K562 (cell line): ENCODE data around the gene VDAC1. TPM values are rescaled to one million over a fixed set of nuclear protein-coding genes. Genes with fewer than 3 reads are reported as not detected.

Source experiments
- ATAC-seq: fragments of 200-7000 bp; cut with Tn5 transposase; 3 replicates; pipeline ENCODE4 v1.9.1; 2020; ENCODE audit warnings: moderate library complexity
- BruUV-seq: library from RNA; stranded (reverse); fragments of 400-500 nt; replicated peaks from 2 replicates; lab custom pipeline; 2021; lab: Mats Ljungman, UMichigan
- CTCF ChIA-PET: fragments of 300-600 bp; formaldehyde crosslinking; extraction: SDS; loops from one replicate; lab custom pipeline; 2021; ENCODE audit warnings: low intra/inter-chr PET ratio; lab: Yijun Ruan, JAX
- POLR2A ChIA-PET: fragments of 300-600, 350-650 bp; sonication (Branson Sonifier 250); formaldehyde crosslinking; extraction: SDS; loops from one replicate; lab custom pipeline; 2021; ENCODE audit warnings: antibody characterized with exemption, inconsistent platforms; lab: Yijun Ruan, JAX
- DNase-seq, 4 experiments: peaks; one replicate each; pipeline versions ENCODE4 v3.0.0 to v3.0.0-alpha.2; 2011 to 2018; ENCODE audit warnings: low spot score in 3 of 4, mixed read lengths in 3 of 4; ENCODE audit errors: extremely low read depth in 1 of 4
- FAIRE-seq: peaks from 2 replicates; lab custom pipeline; 2011; peaks lifted over from hg19 to GRCh38; lab: Jason Lieb, UNC
- H2AFZ ChIP-seq: 2 replicates; pipeline ENCODE4 v1.6.0; 2011; ENCODE audit warnings: low read depth, low read length, control low read depth, inconsistent platforms
- H3K27ac ChIP-seq: fragments of 200-600 bp; 3 replicates; pipeline ENCODE4 v1.8.0; 2011; ENCODE audit warnings: low read depth, mild to moderate bottlenecking, control low read depth, inconsistent platforms, low read length, moderate library complexity, mixed read lengths; ENCODE audit errors: extremely low read depth
- H3K27me3 ChIP-seq, 2 experiments: fragments of 300-600 bp in 1 of 2; 2 replicates in 1 of 2; 3 replicates in 1 of 2; pipeline versions ENCODE4 v1.6.0 to v1.8.0; 2011; ENCODE audit warnings: inconsistent platforms in 2 of 2, low read length in 2 of 2, mild to moderate bottlenecking in 1 of 2, mixed read lengths in 1 of 2, moderate library complexity in 1 of 2; ENCODE audit not compliant: control insufficient read depth in 2 of 2, insufficient read depth in 2 of 2
- H3K36me3 ChIP-seq: fragments of 300-600 bp; 3 replicates; pipeline ENCODE4 v1.8.0; 2011; ENCODE audit warnings: mild to moderate bottlenecking, low read length, inconsistent platforms; ENCODE audit not compliant: control insufficient read depth, insufficient read depth
- H3K4me1 ChIP-seq, 2 experiments: fragments of 200-600 bp in 1 of 2; replicated peaks in 1 of 2; 2 replicates in 1 of 2; 3 replicates in 1 of 2; pipeline versions ENCODE4 v1.5.1 to v1.8.0; 2011; ENCODE audit warnings: inconsistent platforms in 2 of 2, low read length in 2 of 2, mild to moderate bottlenecking in 1 of 2, mixed read lengths in 1 of 2, moderate library complexity in 1 of 2; ENCODE audit not compliant: control insufficient read depth in 2 of 2, insufficient read depth in 2 of 2
- H3K4me2 ChIP-seq: 2 replicates; pipeline ENCODE4 v1.6.1; 2011; ENCODE audit warnings: low read length, control low read depth, inconsistent platforms, mixed read lengths; ENCODE audit not compliant: insufficient read depth
- H3K4me3 ChIP-seq: fragments of 200-600 bp; sonication (generic), shearing (Covaris generic); 2 replicates; pipeline ENCODE4 v1.5.1; 2016; ENCODE audit warnings: control low read depth, inconsistent platforms
- H3K79me2 ChIP-seq: fragments of 200-600 bp; 3 replicates; pipeline ENCODE4 v1.8.0; 2011; ENCODE audit warnings: low read length, inconsistent platforms; ENCODE audit not compliant: control insufficient read depth, insufficient read depth
- H3K9ac ChIP-seq, 2 experiments: 2 replicates each; pipeline versions ENCODE4 v1.6.0 to v1.6.1; 2011; ENCODE audit warnings: low read depth in 2 of 2, low read length in 2 of 2, control low read depth in 1 of 2, inconsistent platforms in 1 of 2, mild to moderate bottlenecking in 1 of 2, mixed read lengths in 1 of 2; ENCODE audit not compliant: insufficient read depth in 1 of 2
- H3K9me1 ChIP-seq: one replicate; pipeline ENCODE4 v1.6.0; 2011; ENCODE audit warnings: inconsistent platforms, mild to moderate bottlenecking, low read length, moderate library complexity; ENCODE audit not compliant: control insufficient read depth, insufficient read depth
- H3K9me3 ChIP-seq: replicated peaks from 2 replicates; pipeline ENCODE4 v1.5.1; 2011; ENCODE audit warnings: low read depth, low read length, inconsistent platforms; ENCODE audit not compliant: control insufficient read depth, insufficient read depth
- H4K20me1 ChIP-seq: replicated peaks from 2 replicates; pipeline ENCODE4 v1.6.1; 2011; ENCODE audit warnings: low read length, inconsistent platforms, mixed read lengths; ENCODE audit not compliant: control insufficient read depth, insufficient read depth
- BACH1 ChIP-seq: fragments of 200-800 bp; sonication (Bioruptor generic); IDR thresholded peaks from 2 replicates; pipeline ENCODE4 v1.6.1; 2016; ENCODE audit warnings: missing genetic modification characterization, missing compliant biosample characterization
- CHD2 ChIP-seq: IDR thresholded peaks from 2 replicates; pipeline ENCODE4 v1.6.1; 2011; ENCODE audit warnings: low read depth, low read length
- DACH1 ChIP-seq: fragments of 450-650 bp; IDR thresholded peaks from 2 replicates; pipeline ENCODE4 v1.6.1; 2018; ENCODE audit not compliant: partially characterized antibody
- HDAC8 ChIP-seq: fragments of 450-650 bp; IDR thresholded peaks from 2 replicates; pipeline ENCODE4 v1.6.1; 2016; ENCODE audit warnings: mild to moderate bottlenecking, missing genetic modification characterization, moderate library complexity, missing compliant biosample characterization
- HDGF ChIP-seq: fragments of 450-650 bp; IDR thresholded peaks from 2 replicates; pipeline ENCODE4 v1.6.1; 2016
- MTA1 ChIP-seq: fragments of 450-650 bp; IDR thresholded peaks from 2 replicates; pipeline ENCODE4 v1.6.1; 2017; ENCODE audit warnings: borderline replicate concordance
- NCOA1 ChIP-seq: fragments of 450-650 bp; IDR thresholded peaks from 2 replicates; pipeline ENCODE4 v1.6.1; 2016; ENCODE audit warnings: low read depth
- PHF8 ChIP-seq: fragments of 200-600 bp; sonication (generic); IDR thresholded peaks from 2 replicates; pipeline ENCODE4 v1.6.1; 2012; ENCODE audit warnings: mixed run types, mild to moderate bottlenecking, inconsistent platforms, low read length, moderate library complexity, borderline replicate concordance
- POU5F1 ChIP-seq: fragments of 150-350 bp; IDR thresholded peaks from 2 replicates; pipeline ENCODE4 v1.6.1; 2014; ENCODE audit warnings: borderline replicate concordance, low read length, low read depth, mild to moderate bottlenecking; ENCODE audit not compliant: partially characterized antibody
- SIRT6 ChIP-seq: IDR thresholded peaks from one replicate; pipeline ENCODE4 v1.6.1; 2012; ENCODE audit warnings: low read depth, mild to moderate bottlenecking, control low read depth, inconsistent platforms, low read length, moderate library complexity
- TBL1XR1 ChIP-seq, 2 experiments: IDR thresholded peaks; 2 replicates each; pipeline ENCODE4 v1.6.1; 2012; ENCODE audit warnings: improper control_type of control experiment in 2 of 2, low read length in 2 of 2, mild to moderate bottlenecking in 1 of 2
- TSC22D4 ChIP-seq: fragments of 450-650 bp; IDR thresholded peaks from 2 replicates; pipeline ENCODE4 v1.6.1; 2016; ENCODE audit warnings: missing genetic modification characterization, missing biosample characterization, control low read depth
- XRCC3 ChIP-seq: fragments of 450-650 bp; IDR thresholded peaks from 2 replicates; pipeline ENCODE4 v1.6.1; 2017; ENCODE audit warnings: mild to moderate bottlenecking, moderate library complexity
- ZNF263 ChIP-seq: sonication (generic); formaldehyde crosslinking; IDR thresholded peaks from 2 replicates; pipeline ENCODE4 v1.8.0; 2022; ENCODE audit warnings: mild to moderate bottlenecking, missing genetic modification reagents, borderline replicate concordance
- ZNF717 ChIP-seq: fragments of 250-450 bp; sonication (Bioruptor Pico); IDR thresholded peaks from 2 replicates; pipeline ENCODE4 v1.5.0; 2021
- ZNF780A ChIP-seq: fragments of 250-450 bp; sonication (Bioruptor Pico); IDR thresholded peaks from 2 replicates; pipeline ENCODE4 v1.5.0; 2021; ENCODE audit warnings: mild to moderate bottlenecking
- ZNF79 ChIP-seq: fragments of 250-450 bp; sonication (Bioruptor Pico); IDR thresholded peaks from 2 replicates; pipeline ENCODE4 v1.4.0; 2020; ENCODE audit warnings: low read depth, mild to moderate bottlenecking, moderate library complexity
- WGBS: fragments of 100-300 bp; shearing (Covaris generic); methylation state at CpG from one replicate; pipeline ENCODE4 v1.1.6; 2016; ENCODE audit warnings: low coverage, mixed read lengths; ENCODE audit not compliant: insufficient coverage; ENCODE audit errors: missing lambda C conversion rate; 5-methylcytosine and 5-hydroxymethylcytosine counted together
- in situ Hi-C: fragments of 300-500 bp; cut with MboI; formaldehyde crosslinking; loops from 4 replicates; pipeline ENCODE4 v1.15.0; 2018; ENCODE audit warnings: inconsistent platforms, mixed read lengths
- intact Hi-C: fragments of 100-400 bp; cut with micrococcal nuclease; formaldehyde crosslinking; loops from 2 replicates; pipeline ENCODE4 v1.14.2; 2022
- polyA plus RNA-seq, 8 experiments: library from polyadenylated mRNA; depleted of rRNA in 4 of 8; stranded (reverse) in 5 of 8; unstranded in 3 of 8; fragments of >200 nt; fragmentation: Nextera tagmentation in 2 of 8; fragmentation: Illumina TruSeq in 1 of 8; extraction: Ambion mirVana in 2 of 8; extraction: Trizol in 1 of 8; gene quantifications; 2 replicates each; pipeline versions ENCODE4 v1.2.1 to v1.2.3, GENCODE V29; 2011 to 2014; ENCODE audit warnings: inconsistent platforms in 1 of 8, missing spikeins in 1 of 8
- total RNA-seq, 7 experiments: library from RNA; depleted of rRNA in 6 of 7; stranded (reverse); fragments of >200 nt in 6 of 7; fragmentation: Illumina TruSeq in 2 of 7; extraction: Trizol in 2 of 7; gene quantifications; 2 replicates each; pipeline versions ENCODE4 v1.2.1 to v1.2.3, GENCODE V29; 2011 to 2021; ENCODE audit warnings: low replicate concordance in 1 of 7
- TF ChIP-seq, protein P1 (sequence below): fragments of 450-650 bp; IDR thresholded peaks from 2 replicates; pipeline ENCODE4 v1.6.1; 2016; ENCODE audit warnings: borderline replicate concordance
- TF ChIP-seq, protein P2 (sequence below): sonication (generic); IDR thresholded peaks from 2 replicates; pipeline ENCODE4 v1.6.1; 2016
- TF ChIP-seq, protein P3 (sequence below): fragments of 250-450 bp; sonication (Bioruptor Pico); IDR thresholded peaks from 2 replicates; pipeline ENCODE4 v1.8.0; 2021; ENCODE audit warnings: moderate library complexity, mild to moderate bottlenecking, inconsistent platforms

Gene VDAC1
- total and polyA plus RNA-seq, 9 of the 15 experiments (the other 6 are each of a cell fraction or from before 2014, with no cell fraction given), result 168 to 366 (median 293) TPM

GRCh38 chr5:133945568-133945967 is 59.2 kb downstream of the VDAC1 start:
- ChIA-PET CTCF (no interaction called here), POLR2A (interaction anchor here (0.5 to 1.0 kb wide), 2 partner anchors 8 to 32 kb away, joined by 3 to 4 read pairs; no protein-coding TSS in a partner anchor)
- no peak overlapping the region for H3K27ac ChIP-seq

More at GRCh38 chr5:133945568-133945967, 59.2 kb downstream of the VDAC1 start:
- H4K20me1 ChIP-seq, result 0 out of 2 replicates have a peak, but pooled peaks cover 3% of the 10 kb centered on the region
- FAIRE-seq (no peak), ATAC-seq (no peak), DNase-seq (no peak)
- no peak overlapping the region for H3K9ac ChIP-seq
- H3K9me1 ChIP-seq, result no peaks in the 10 kb centered on the region
- in situ Hi-C loops, result loop anchor here (10.0 kb wide), 1 partner anchor 521 kb away; no protein-coding TSS in a partner anchor
- no peak overlapping the region for H2AFZ ChIP-seq
- BruUV-seq, result no TSS peak
- WGBS, result 15% methylated on average over 3 of the region's 3 CpGs
- peaks cover 16 to 18% of the 10 kb centered on the region in 2 experiments; a peak in 4 of 5 replicates for H3K4me1 ChIP-seq
- no peak overlapping the region for H3K4me3 ChIP-seq
- H3K79me2 ChIP-seq, result no peaks in the 10 kb centered on the region
- H3K9me3 ChIP-seq, result no peaks in the 10 kb centered on the region
- intact Hi-C loops, result loop anchor here (10.0 kb wide), 1 partner anchor 461 kb away; no protein-coding TSS in a partner anchor
- no peaks in the 10 kb centered on the region for H3K36me3 ChIP-seq
- H3K4me2 ChIP-seq, result no peak overlapping the region
- H3K27me3 ChIP-seq, result no peaks in the 10 kb centered on the region
- no peak for TF ChIP-seq NCOA1
- TF ChIP-seq, protein P1, sequence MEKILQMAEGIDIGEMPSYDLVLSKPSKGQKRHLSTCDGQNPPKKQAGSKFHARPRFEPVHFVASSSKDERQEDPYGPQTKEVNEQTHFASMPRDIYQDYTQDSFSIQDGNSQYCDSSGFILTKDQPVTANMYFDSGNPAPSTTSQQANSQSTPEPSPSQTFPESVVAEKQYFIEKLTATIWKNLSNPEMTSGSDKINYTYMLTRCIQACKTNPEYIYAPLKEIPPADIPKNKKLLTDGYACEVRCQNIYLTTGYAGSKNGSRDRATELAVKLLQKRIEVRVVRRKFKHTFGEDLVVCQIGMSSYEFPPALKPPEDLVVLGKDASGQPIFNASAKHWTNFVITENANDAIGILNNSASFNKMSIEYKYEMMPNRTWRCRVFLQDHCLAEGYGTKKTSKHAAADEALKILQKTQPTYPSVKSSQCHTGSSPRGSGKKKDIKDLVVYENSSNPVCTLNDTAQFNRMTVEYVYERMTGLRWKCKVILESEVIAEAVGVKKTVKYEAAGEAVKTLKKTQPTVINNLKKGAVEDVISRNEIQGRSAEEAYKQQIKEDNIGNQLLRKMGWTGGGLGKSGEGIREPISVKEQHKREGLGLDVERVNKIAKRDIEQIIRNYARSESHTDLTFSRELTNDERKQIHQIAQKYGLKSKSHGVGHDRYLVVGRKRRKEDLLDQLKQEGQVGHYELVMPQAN, result no peak
- TF ChIP-seq PHF8, result no peak
- TF ChIP-seq ZNF717 (CRISPR knock-in tag), result no peak
- no peak for TF ChIP-seq CHD2
- TF ChIP-seq ZNF79, result no peak
- no peak for TF ChIP-seq HDGF
- no peak for TF ChIP-seq HDAC8 (tag)
- no peak for TF ChIP-seq ZNF780A (CRISPR knock-in tag)
- no peak for TF ChIP-seq DACH1
- TF ChIP-seq POU5F1, result no peak
- TF ChIP-seq, protein P2, sequence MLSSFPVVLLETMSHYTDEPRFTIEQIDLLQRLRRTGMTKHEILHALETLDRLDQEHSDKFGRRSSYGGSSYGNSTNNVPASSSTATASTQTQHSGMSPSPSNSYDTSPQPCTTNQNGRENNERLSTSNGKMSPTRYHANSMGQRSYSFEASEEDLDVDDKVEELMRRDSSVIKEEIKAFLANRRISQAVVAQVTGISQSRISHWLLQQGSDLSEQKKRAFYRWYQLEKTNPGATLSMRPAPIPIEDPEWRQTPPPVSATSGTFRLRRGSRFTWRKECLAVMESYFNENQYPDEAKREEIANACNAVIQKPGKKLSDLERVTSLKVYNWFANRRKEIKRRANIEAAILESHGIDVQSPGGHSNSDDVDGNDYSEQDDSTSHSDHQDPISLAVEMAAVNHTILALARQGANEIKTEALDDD, result no peak
- no peak for TF ChIP-seq TSC22D4 (tag)
- TF ChIP-seq, protein P3, sequence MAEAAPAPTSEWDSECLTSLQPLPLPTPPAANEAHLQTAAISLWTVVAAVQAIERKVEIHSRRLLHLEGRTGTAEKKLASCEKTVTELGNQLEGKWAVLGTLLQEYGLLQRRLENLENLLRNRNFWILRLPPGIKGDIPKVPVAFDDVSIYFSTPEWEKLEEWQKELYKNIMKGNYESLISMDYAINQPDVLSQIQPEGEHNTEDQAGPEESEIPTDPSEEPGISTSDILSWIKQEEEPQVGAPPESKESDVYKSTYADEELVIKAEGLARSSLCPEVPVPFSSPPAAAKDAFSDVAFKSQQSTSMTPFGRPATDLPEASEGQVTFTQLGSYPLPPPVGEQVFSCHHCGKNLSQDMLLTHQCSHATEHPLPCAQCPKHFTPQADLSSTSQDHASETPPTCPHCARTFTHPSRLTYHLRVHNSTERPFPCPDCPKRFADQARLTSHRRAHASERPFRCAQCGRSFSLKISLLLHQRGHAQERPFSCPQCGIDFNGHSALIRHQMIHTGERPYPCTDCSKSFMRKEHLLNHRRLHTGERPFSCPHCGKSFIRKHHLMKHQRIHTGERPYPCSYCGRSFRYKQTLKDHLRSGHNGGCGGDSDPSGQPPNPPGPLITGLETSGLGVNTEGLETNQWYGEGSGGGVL (CRISPR knock-in tag), result no peak
- TF ChIP-seq ZNF263 (CRISPR knock-in tag), result no peak
- no peak for TF ChIP-seq MTA1
- TF ChIP-seq SIRT6, result no peak
- TF ChIP-seq XRCC3, result no peak
- no peak for TF ChIP-seq TBL1XR1 (IDR thresholded peaks at IDR 0.05; ENCODE audit: low read length in 2 of 2)
- TF ChIP-seq BACH1 (tag), result no peak
